SK-N-MC (cell line): Measurements from ENCODE around the gene TBC1D10B.

ENCODE experiments used
- DNase-seq: peaks from one replicate; pipeline ENCODE4 v3.0.0-alpha.2; 2011; ENCODE audit warnings: low read depth, low spot score
- H3K27ac ChIP-seq: fragments of 200-600 bp; sonication (generic); 2 replicates; pipeline ENCODE4 v1.5.1; 2016; ENCODE audit warnings: mixed run types
- H3K36me3 ChIP-seq: fragments of 200-600 bp; sonication (generic); 2 replicates; pipeline ENCODE4 v1.6.1; 2017; ENCODE audit warnings: antibody characterized with exemption, low read length, mixed read lengths; ENCODE audit not compliant: insufficient read depth
- H3K4me3 ChIP-seq: fragments of 200-600 bp; sonication (generic); 2 replicates; pipeline ENCODE4 v1.5.1; 2016
- H3K9ac ChIP-seq: fragments of 200-600 bp; sonication (generic); 2 replicates; pipeline ENCODE4 v1.8.0; 2017; ENCODE audit warnings: mixed run types, mixed read lengths; ENCODE audit not compliant: insufficient read length
- H3K9me3 ChIP-seq: fragments of 200-600 bp; sonication (generic); 2 replicates; pipeline ENCODE4 v1.6.1; 2017; ENCODE audit warnings: low read depth, mild to moderate bottlenecking, antibody characterized with exemption, low read length, moderate library complexity, mixed read lengths
- EZH2 ChIP-seq: fragments of 200-600 bp; sonication (generic); IDR thresholded peaks from one replicate; pipeline ENCODE4 v1.6.1; 2017; ENCODE audit warnings: antibody characterized with exemption
- FOXP2 ChIP-seq: optimal IDR thresholded peaks from 2 replicates; pipeline ENCODE3; 2011; ENCODE audit warnings: mild to moderate bottlenecking, moderate library complexity; ENCODE audit not compliant: insufficient read depth; ENCODE audit errors: extremely low read length, control extremely low read depth
- POLR2AphosphoS5 ChIP-seq: IDR thresholded peaks from 2 replicates; pipeline ENCODE4 v1.6.1; 2012; ENCODE audit warnings: mild to moderate bottlenecking, low read depth, low read length, borderline replicate concordance

The TBC1D10B gene

GRCh38 chr16:30377812-30378235, 7.5 kb upstream of the TBC1D10B start:
- H3K9me3 ChIP-seq = no peaks in the 10 kb centered on the region
- DNase-seq = no peak
- peak overlapping the region; percentile 97 for H3K27ac ChIP-seq
- H3K4me3 ChIP-seq = peak overlapping the region; percentile 96
- H3K9ac ChIP-seq = peak overlapping the region; percentile 92
- no peak for TF ChIP-seq FOXP2
- no peak for TF ChIP-seq EZH2
- TF ChIP-seq POLR2AphosphoS5 = peak; percentile 72
- no peaks in the 10 kb centered on the region for H3K36me3 ChIP-seq

GRCh38 chr16:30377050-30377811, 6.9 kb upstream of the TBC1D10B start:
- peak overlapping the region; percentile 96 for H3K4me3 ChIP-seq
- TF ChIP-seq EZH2 (no peak), POLR2AphosphoS5 (no peak), FOXP2 (no peak)
- H3K36me3 ChIP-seq = no peaks in the 10 kb centered on the region
- peak overlapping the region; percentile 97 for H3K27ac ChIP-seq
- no peaks in the 10 kb centered on the region for H3K9me3 ChIP-seq
- DNase-seq = no peak
- H3K9ac ChIP-seq = peak overlapping the region; percentile 92

- no peak overlapping the region for H3K4me3 ChIP-seq
- H3K36me3 ChIP-seq = no peaks in the 10 kb centered on the region
- no peak for DNase-seq
- no peak overlapping the region for H3K9ac ChIP-seq
- TF ChIP-seq POLR2AphosphoS5 (no peak), FOXP2 (no peak), EZH2 (no peak)
- no peak overlapping the region for H3K27ac ChIP-seq
- H3K9me3 ChIP-seq = no peaks in the 10 kb centered on the region
Measured at GRCh38 chr16:30376461-30376902, 6.2 kb upstream of the TBC1D10B start.

GRCh38 chr16:30375864-30376263, 5.6 kb upstream of the TBC1D10B start:
- H3K9ac ChIP-seq = no peak overlapping the region
- TF ChIP-seq POLR2AphosphoS5 (no peak), FOXP2 (no peak), EZH2 (no peak)
- H3K9me3 ChIP-seq = no peaks in the 10 kb centered on the region
- no peaks in the 10 kb centered on the region for H3K36me3 ChIP-seq
- H3K4me3 ChIP-seq = no peak overlapping the region
- no peak overlapping the region for H3K27ac ChIP-seq
- no peak for DNase-seq

GRCh38 chr16:30374538-30374937, 4.2 kb upstream of the TBC1D10B start, which contains the start of gene MYL11:
Gene MYL11 (plus strand): TSS chr16:30374802. CDS start chr16:30374858, 56 bp downstream.
- Histone ChIP-seq H3K9ac (no peak within 1 kb of the TSS), H3K36me3 (no peaks in the 10 kb centered on the region), H3K9me3 (no peaks in the 10 kb centered on the region), H3K4me3 (no peak within 1 kb of the TSS), H3K27ac (no peak within 1 kb of the TSS)
- TF ChIP-seq FOXP2 = no peak
- TF ChIP-seq POLR2AphosphoS5 = no peak
- no peak for TF ChIP-seq EZH2
- no peak for DNase-seq

- TF ChIP-seq FOXP2 (no peak), POLR2AphosphoS5 (no peak), EZH2 (no peak)
- Histone ChIP-seq H3K4me3 (no peak overlapping the region), H3K9ac (no peak overlapping the region), H3K36me3 (no peaks in the 10 kb centered on the region), H3K9me3 (no peaks in the 10 kb centered on the region), H3K27ac (no peak overlapping the region)
- DNase-seq = no peak
Measured at GRCh38 chr16:30372725-30373124, 2.4 kb upstream of the TBC1D10B start.

- Histone ChIP-seq H3K9me3 (no peaks in the 10 kb centered on the region), H3K27ac (no peak overlapping the region), H3K36me3 (no peaks in the 10 kb centered on the region), H3K4me3 (no peak overlapping the region), H3K9ac (no peak overlapping the region)
- TF ChIP-seq EZH2 = no peak
- no peak for TF ChIP-seq POLR2AphosphoS5
- TF ChIP-seq FOXP2 = no peak
- no peak for DNase-seq
Measured at GRCh38 chr16:30372038-30372712, 1.9 kb upstream of the TBC1D10B start.

- peak overlapping the region; percentile 63; the same call in 1 of the 2 replicates for H3K27ac ChIP-seq
- TF ChIP-seq POLR2AphosphoS5 = no peak; the same call in 1 of the 2 replicates
- H3K36me3 ChIP-seq = 0 out of 2 replicates have a peak, but pooled peaks cover 4% of the 10 kb centered on the region
- DNase-seq = no peak
- H3K9me3 ChIP-seq = no peaks in the 10 kb centered on the region
- peak overlapping the region; percentile 51 for H3K9ac ChIP-seq
- H3K4me3 ChIP-seq = peak overlapping the region; percentile 81
Measured at GRCh38 chr16:30371248-30371816, 1.0 kb upstream of the TBC1D10B start.
